Suppressor macrophage (primary cell): ENCODE data around the gene LFNG.

Source experiments
- DNase-seq, 4 experiments: peaks; one replicate each; pipeline ENCODE4 v3.0.0-alpha.2; 2020 to 2022
- total RNA-seq, 17 experiments: gene quantifications; one replicate each; lab custom pipeline; 2026; ENCODE audit warnings: mixed read lengths in 6 of 17, inconsistent platforms in 3 of 17; lab: John Stamatoyannopoulos, UW

Gene LFNG
- total RNA-seq, result 13.6 to 120 (median 55.0) reads per million in 17 experiments

GRCh38 chr7:2519119-2519930 is at the start of gene LFNG:
Gene LFNG (plus strand): TSS chr7:2519774. CDS start chr7:2519862, 88 bp downstream.
- peak; percentile 94 to 99 (median 97) for DNase-seq

GRCh38 chr7:2470204-2471021 is 49.2 kb upstream of the LFNG start:
- DNase-seq, result no peak

GRCh38 chr7:2471022-2471329 is 48.6 kb upstream of the LFNG start:
- no peak for DNase-seq

- peak in 1 of 4 experiments; percentile 21 for DNase-seq
These were observed 48.2 kb upstream of the LFNG start for GRCh38 chr7:2471396-2471795.

- no peak for DNase-seq
These were observed 46.8 kb upstream of the LFNG start for GRCh38 chr7:2472739-2473138.

GRCh38 chr7:2473496-2474180 is 45.9 kb upstream of the LFNG start:
- DNase-seq, result no peak

GRCh38 chr7:2474224-2474623 is 45.4 kb upstream of the LFNG start:
- DNase-seq, result no peak

GRCh38 chr7:2474813-2475677 is 44.5 kb upstream of the LFNG start:
- no peak for DNase-seq

GRCh38 chr7:2475678-2476015 is 43.9 kb upstream of the LFNG start:
- no peak for DNase-seq

GRCh38 chr7:2476298-2476697 is 43.3 kb upstream of the LFNG start, which contains the start of gene GRIFIN:
Gene GRIFIN (minus strand): TSS chr7:2476398. CDS start chr7:2476383, 15 bp downstream.
- DNase-seq, result no peak

GRCh38 chr7:2476776-2477446 is 42.7 kb upstream of the LFNG start:
- DNase-seq, result no peak

GRCh38 chr7:2477447-2478398 is 41.9 kb upstream of the LFNG start:
- peak; percentile 83 to 94 (median 91) for DNase-seq

GRCh38 chr7:2478399-2478785 is 41.2 kb upstream of the LFNG start:
- peak; percentile 44 to 64 (median 56) for DNase-seq

- no peak for DNase-seq
These were observed 40.8 kb upstream of the LFNG start for GRCh38 chr7:2478800-2479199.

GRCh38 chr7:2479276-2480069 is 40.1 kb upstream of the LFNG start:
- no peak for DNase-seq

GRCh38 chr7:2480070-2480408 is 39.5 kb upstream of the LFNG start:
- DNase-seq, result no peak

- no peak for DNase-seq
These were observed 38.4 kb upstream of the LFNG start for GRCh38 chr7:2481195-2481594.

- no peak for DNase-seq
These were observed 36.7 kb upstream of the LFNG start for GRCh38 chr7:2482725-2483451.

GRCh38 chr7:2483494-2483893 is 36.1 kb upstream of the LFNG start:
- no peak for DNase-seq
